ENCODE data around the gene AGBL1. TPM values are rescaled to one million over a fixed set of nuclear protein-coding genes. Genes with fewer than 3 reads are reported as not detected.

Gene AGBL1
- polyA plus RNA-seq, 1 experiment, result not detected

DNA sequence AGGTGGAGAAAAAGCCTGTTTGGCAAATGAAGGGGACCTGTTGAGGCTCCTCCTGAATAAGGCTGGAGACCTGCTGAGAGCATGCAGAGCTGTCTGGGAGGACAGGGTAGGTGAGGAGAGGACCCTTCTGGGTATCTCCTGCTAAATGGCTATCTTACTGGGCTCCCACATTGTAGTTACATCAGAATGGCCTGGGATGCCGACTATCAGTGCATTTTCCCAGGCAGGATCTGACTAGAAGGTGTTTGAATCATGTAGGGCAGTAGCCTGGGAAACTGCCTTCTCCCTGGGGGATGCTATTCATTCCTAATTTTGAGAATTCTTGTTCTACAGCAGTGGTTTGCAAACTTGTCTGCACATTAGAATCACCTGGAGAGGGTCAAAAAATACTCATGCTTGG, 631 bp downstream of the AGBL1 start:
- DNase-seq (ENCODE audit: low read depth), result no peak
- ChIA-PET CTCF (no interaction called here), POLR2A (no interaction called here)
- Histone ChIP-seq H3K36me3 (ENCODE audit: control insufficient read depth, insufficient read depth, low read length) (no peaks in the 10 kb centered on the region), H3K4me3 (ENCODE audit: low read depth, low read length) (no peak overlapping the region), H3K27me3 (ENCODE audit: control insufficient read depth, insufficient read depth, low read length) (no peaks in the 10 kb centered on the region)
- TF ChIP-seq, protein P1, sequence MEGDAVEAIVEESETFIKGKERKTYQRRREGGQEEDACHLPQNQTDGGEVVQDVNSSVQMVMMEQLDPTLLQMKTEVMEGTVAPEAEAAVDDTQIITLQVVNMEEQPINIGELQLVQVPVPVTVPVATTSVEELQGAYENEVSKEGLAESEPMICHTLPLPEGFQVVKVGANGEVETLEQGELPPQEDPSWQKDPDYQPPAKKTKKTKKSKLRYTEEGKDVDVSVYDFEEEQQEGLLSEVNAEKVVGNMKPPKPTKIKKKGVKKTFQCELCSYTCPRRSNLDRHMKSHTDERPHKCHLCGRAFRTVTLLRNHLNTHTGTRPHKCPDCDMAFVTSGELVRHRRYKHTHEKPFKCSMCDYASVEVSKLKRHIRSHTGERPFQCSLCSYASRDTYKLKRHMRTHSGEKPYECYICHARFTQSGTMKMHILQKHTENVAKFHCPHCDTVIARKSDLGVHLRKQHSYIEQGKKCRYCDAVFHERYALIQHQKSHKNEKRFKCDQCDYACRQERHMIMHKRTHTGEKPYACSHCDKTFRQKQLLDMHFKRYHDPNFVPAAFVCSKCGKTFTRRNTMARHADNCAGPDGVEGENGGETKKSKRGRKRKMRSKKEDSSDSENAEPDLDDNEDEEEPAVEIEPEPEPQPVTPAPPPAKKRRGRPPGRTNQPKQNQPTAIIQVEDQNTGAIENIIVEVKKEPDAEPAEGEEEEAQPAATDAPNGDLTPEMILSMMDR (IDR thresholded peaks at IDR 0.05; ENCODE audit: insufficient read depth, low read depth, low read length), result no peak

DNA sequence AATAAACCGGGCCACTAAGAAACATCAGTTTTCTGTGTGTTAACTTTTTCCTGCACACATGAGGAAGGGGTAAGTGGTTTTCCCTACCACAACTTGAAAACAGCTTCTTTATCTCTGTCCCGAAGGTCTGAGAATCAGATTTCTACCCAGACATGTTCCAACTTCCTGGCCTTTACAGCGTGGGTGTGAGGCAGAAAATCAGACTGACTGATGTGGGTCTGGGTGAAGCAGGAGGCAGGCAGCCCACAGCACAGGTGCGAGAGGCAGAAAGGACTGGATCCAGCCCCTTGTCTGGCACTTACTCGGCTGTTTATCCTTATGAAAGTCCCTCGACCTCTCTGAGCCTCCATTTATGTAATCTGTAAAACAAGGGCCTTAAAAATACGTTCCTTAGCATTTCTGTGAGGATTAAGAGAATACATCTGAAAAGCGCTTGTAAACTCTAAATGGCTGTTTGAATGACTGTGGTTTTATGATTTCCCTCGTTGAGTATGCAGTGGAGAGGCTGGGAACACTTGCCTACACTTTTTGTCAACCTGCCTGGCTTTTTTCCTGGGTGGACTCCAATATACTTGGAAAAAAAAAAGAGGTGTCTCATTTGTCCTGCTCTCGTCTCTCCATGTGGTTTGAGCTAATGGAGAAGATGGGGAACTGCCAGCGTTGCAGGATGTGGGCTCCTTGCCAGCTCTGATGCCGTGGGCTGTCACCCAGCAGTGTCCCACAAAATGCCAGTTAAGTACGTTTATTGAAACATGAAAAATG, 3.1 kb downstream of the AGBL1 start:
- Histone ChIP-seq H3K36me3 (ENCODE audit: control insufficient read depth, insufficient read depth, low read length) (no peaks in the 10 kb centered on the region), H3K27me3 (ENCODE audit: control insufficient read depth, insufficient read depth, low read length) (no peaks in the 10 kb centered on the region), H3K4me3 (ENCODE audit: low read depth, low read length) (no peak overlapping the region)
- TF ChIP-seq, protein P1 (IDR thresholded peaks at IDR 0.05; ENCODE audit: insufficient read depth, low read depth, low read length), result no peak
- ChIA-PET POLR2A (no interaction called here), CTCF (no interaction called here)
- no peak for DNase-seq (ENCODE audit: low read depth)

DNA sequence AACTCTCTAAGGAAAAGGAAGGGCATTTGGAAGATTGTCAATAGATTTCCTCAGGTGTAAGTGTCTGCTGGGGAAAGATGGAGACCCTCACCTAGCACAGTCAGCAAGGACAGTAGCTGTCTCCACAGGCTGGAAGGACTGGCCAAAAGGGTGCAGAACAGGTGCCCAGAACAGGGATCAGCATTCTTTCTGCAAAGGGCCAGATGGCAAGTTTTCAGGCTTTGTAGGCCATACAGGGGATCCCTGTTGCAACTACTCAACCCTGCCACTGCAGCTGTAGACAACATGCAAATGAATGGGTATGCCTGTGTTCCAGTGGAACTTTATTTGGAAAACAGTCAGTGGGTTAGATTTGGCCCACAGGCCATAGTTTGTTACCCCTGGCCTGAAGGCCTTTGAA, 8.1 kb downstream of the AGBL1 start:
- H3K36me3 ChIP-seq (ENCODE audit: control insufficient read depth, insufficient read depth, low read length), result no peaks in the 10 kb centered on the region
- ChIA-PET POLR2A (no interaction called here), CTCF (no interaction called here)
- no peaks in the 10 kb centered on the region for H3K27me3 ChIP-seq (ENCODE audit: control insufficient read depth, insufficient read depth, low read length)
- no peak overlapping the region for H3K4me3 ChIP-seq (ENCODE audit: low read depth, low read length)
- TF ChIP-seq, protein P1 (IDR thresholded peaks at IDR 0.05; ENCODE audit: insufficient read depth, low read depth, low read length), result no peak
- no peak for DNase-seq (ENCODE audit: low read depth)

DNA sequence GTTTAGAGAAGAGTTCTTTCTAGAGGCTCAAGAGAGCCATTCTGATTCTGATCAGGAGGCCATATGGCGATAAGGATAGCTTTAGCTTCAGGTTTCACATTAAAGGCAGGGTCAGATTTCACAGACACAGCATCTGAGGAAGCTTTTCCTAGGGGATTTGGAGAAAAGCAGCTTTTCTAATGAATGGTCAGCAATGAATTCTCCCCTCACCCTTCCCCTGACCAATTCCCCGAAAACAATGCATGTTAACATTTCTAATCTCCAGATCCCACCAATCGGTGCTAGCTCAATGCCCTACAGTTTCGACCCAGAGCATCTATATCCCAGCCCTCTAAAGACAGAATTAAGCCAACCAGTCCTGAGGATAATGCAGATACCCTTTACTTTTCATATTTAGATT, 9.8 kb downstream of the AGBL1 start:
- H3K4me3 ChIP-seq (ENCODE audit: low read depth, low read length), result no peak overlapping the region
- TF ChIP-seq, protein P1 (IDR thresholded peaks at IDR 0.05; ENCODE audit: insufficient read depth, low read depth, low read length), result no peak
- ChIA-PET POLR2A (no interaction called here), CTCF (no interaction called here)
- no peaks in the 10 kb centered on the region for H3K27me3 ChIP-seq (ENCODE audit: control insufficient read depth, insufficient read depth, low read length)
- no peaks in the 10 kb centered on the region for H3K36me3 ChIP-seq (ENCODE audit: control insufficient read depth, insufficient read depth, low read length)
- no peak for DNase-seq (ENCODE audit: low read depth)

DNA sequence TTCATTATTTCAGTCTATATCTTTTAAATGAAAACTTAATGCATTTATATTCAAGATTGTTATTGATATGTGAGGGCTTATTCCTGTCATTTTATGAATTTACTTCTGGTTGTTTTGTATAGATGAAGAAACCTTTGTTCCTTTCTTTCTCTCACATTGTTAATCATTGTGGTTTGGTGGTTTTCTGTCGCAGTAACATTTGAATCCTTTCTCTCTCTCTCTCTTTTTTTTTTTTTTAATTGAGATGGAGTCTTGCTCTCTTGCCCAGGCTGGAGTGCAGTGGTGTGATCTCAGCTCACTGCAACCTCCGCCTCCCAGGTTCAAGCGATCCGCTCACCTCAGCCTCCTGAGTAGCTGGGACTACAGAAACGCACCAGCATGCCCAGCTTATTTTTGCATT, 22.1 kb downstream of the AGBL1 start:
- no peak for DNase-seq (ENCODE audit: low read depth)
- Histone ChIP-seq H3K36me3 (ENCODE audit: control insufficient read depth, insufficient read depth, low read length) (no peaks in the 10 kb centered on the region), H3K4me3 (ENCODE audit: low read depth, low read length) (no peak overlapping the region), H3K27me3 (ENCODE audit: control insufficient read depth, insufficient read depth, low read length) (no peaks in the 10 kb centered on the region)
- POLR2A ChIA-PET, result no interaction called here
- CTCF ChIA-PET, result no interaction called here
- TF ChIP-seq, protein P1 (IDR thresholded peaks at IDR 0.05; ENCODE audit: insufficient read depth, low read depth, low read length), result no peak

Data from BJ (cell line).